A673 (cell line): ENCODE results near the gene SERPINB1.

Experiments used
- CTCF ChIP-seq: fragments of 300-800, 200-600 bp; sonication (generic); conservative IDR thresholded peaks from 2 replicates; pipeline ENCODE4 v1.5.1; 2017; ENCODE audit warnings: low read depth, mild to moderate bottlenecking, antibody characterized with exemption, low read length, moderate library complexity, mixed read lengths
- EZH2 ChIP-seq: fragments of 200-600 bp; sonication (generic); IDR thresholded peaks from 2 replicates; pipeline ENCODE4 v1.6.1; 2017; ENCODE audit warnings: borderline replicate concordance, low read depth, mild to moderate bottlenecking, mixed read lengths, antibody characterized with exemption, low read length; ENCODE audit not compliant: poor library complexity, severe bottlenecking

- no peak for TF ChIP-seq CTCF
- TF ChIP-seq EZH2 = no peak
These were observed 13.0 kb downstream of the SERPINB1 start for GRCh38 chr6:2828629-2829028.
